GM23338 (cell line): ENCODE data around the gene ALKAL2. TPM values are rescaled to one million over a fixed set of nuclear protein-coding genes. Genes with fewer than 3 reads are reported as not detected.
A peak's percentile ranks its signal among the peaks of the same experiment; 100 is the strongest.

Source experiments
- ATAC-seq: fragments of 200-7000 bp; cut with Tn5 transposase; 3 replicates; pipeline ENCODE4 v1.9.1; 2020
- DNase-seq: peaks from one replicate; pipeline ENCODE4 v3.0.0-alpha.2; 2015; ENCODE audit warnings: low spot score
- H2AFZ ChIP-seq: fragments of 200-600 bp; sonication (generic); 2 replicates; pipeline ENCODE4 v1.8.0; 2016; ENCODE audit warnings: antibody characterized with exemption, mild to moderate bottlenecking, moderate library complexity
- H3F3A ChIP-seq: fragments of 200-600 bp; sonication (generic); replicated peaks from 2 replicates; pipeline ENCODE4 v1.8.0; 2017; ENCODE audit warnings: antibody characterized with exemption, mixed run types, low read depth
- H3K27ac ChIP-seq: fragments of 200-600 bp; sonication (generic); 2 replicates; pipeline ENCODE4 v1.6.1; 2016; ENCODE audit warnings: low read depth
- H3K27me3 ChIP-seq: fragments of 200-600 bp; sonication (generic); 2 replicates; pipeline ENCODE4 v1.8.0; 2016; ENCODE audit warnings: mild to moderate bottlenecking, mixed run types, moderate library complexity; ENCODE audit not compliant: insufficient read depth
- H3K36me3 ChIP-seq: fragments of 200-600 bp; sonication (generic); 2 replicates; pipeline ENCODE4 v1.8.0; 2016; ENCODE audit warnings: mild to moderate bottlenecking; ENCODE audit not compliant: insufficient read depth
- H3K4me1 ChIP-seq: fragments of 200-600 bp; sonication (generic); 2 replicates; pipeline ENCODE4 v1.8.0; 2016; ENCODE audit warnings: mild to moderate bottlenecking, moderate library complexity; ENCODE audit not compliant: insufficient read depth
- H3K4me2 ChIP-seq: fragments of 200-600 bp; sonication (generic); 2 replicates; pipeline ENCODE4 v1.7.1; 2017; ENCODE audit warnings: mixed run types
- H3K4me3 ChIP-seq: fragments of 200-600 bp; sonication (generic); 2 replicates; pipeline ENCODE4 v1.6.1; 2016; ENCODE audit warnings: mixed run types
- H3K79me2 ChIP-seq: fragments of 200-600 bp; sonication (generic); replicated peaks from 2 replicates; pipeline ENCODE4 v1.8.0; 2017; ENCODE audit warnings: mild to moderate bottlenecking; ENCODE audit not compliant: insufficient read depth
- H3K9me2 ChIP-seq: fragments of 200-600 bp; sonication (generic); 2 replicates; pipeline ENCODE4 v1.8.0; 2017; ENCODE audit not compliant: insufficient read depth
- H4K20me1 ChIP-seq: fragments of 200-600 bp; sonication (generic); replicated peaks from 2 replicates; pipeline ENCODE4 v1.8.0; 2017; ENCODE audit warnings: mild to moderate bottlenecking; ENCODE audit not compliant: insufficient read depth
- H3K27ac Mint-ChIP-seq: 2 replicates; pipeline ENCODE4 v1.8.0; 2020; ENCODE audit warnings: inconsistent platforms, mild to moderate bottlenecking, moderate library complexity, mixed read lengths
- H3K27me3 Mint-ChIP-seq: 3 replicates; pipeline ENCODE4 v1.8.0; 2022; ENCODE audit warnings: low read depth, mild to moderate bottlenecking, moderate library complexity, mixed read lengths, inconsistent platforms; ENCODE audit not compliant: insufficient read depth, poor library complexity
- H3K36me3 Mint-ChIP-seq: 3 replicates; pipeline ENCODE4 v1.8.0; 2021; ENCODE audit warnings: low read depth, mild to moderate bottlenecking, inconsistent platforms, moderate library complexity, mixed read lengths
- H3K4me1 Mint-ChIP-seq: 3 replicates; pipeline ENCODE4 v1.8.0; 2020; ENCODE audit warnings: mild to moderate bottlenecking, inconsistent platforms, mixed read lengths
- H3K4me3 Mint-ChIP-seq: 3 replicates; pipeline ENCODE4 v1.8.0; 2021; ENCODE audit warnings: moderate library complexity, mild to moderate bottlenecking, inconsistent platforms, mixed read lengths
- H3K9me3 Mint-ChIP-seq: 3 replicates; pipeline ENCODE4 v1.8.0; 2020; ENCODE audit warnings: moderate library complexity, mild to moderate bottlenecking, inconsistent platforms, mixed read lengths
- CREB1 ChIP-seq: fragments of 250-450 bp; sonication (Bioruptor Pico); IDR thresholded peaks from 2 replicates; pipeline ENCODE4 v1.5.0; 2020; ENCODE audit warnings: low read depth, mild to moderate bottlenecking, moderate library complexity
- EZH2 ChIP-seq: fragments of 200-600 bp; sonication (generic); IDR thresholded peaks from one replicate; pipeline ENCODE4 v1.8.0; 2017; ENCODE audit warnings: antibody characterized with exemption, mild to moderate bottlenecking, low read depth; ENCODE audit not compliant: unreplicated experiment
- JUNB ChIP-seq: IDR thresholded peaks from one replicate; pipeline ENCODE4 v1.6.1; 2016; ENCODE audit warnings: antibody characterized with exemption; ENCODE audit not compliant: unreplicated experiment
- POLR2AphosphoS5 ChIP-seq: IDR thresholded peaks from 2 replicates; pipeline ENCODE4 v1.6.1; 2016; ENCODE audit warnings: antibody characterized with exemption, low read depth
- STAT1 ChIP-seq: IDR thresholded peaks from one replicate; pipeline ENCODE4 v1.6.1; 2016; ENCODE audit warnings: antibody characterized with exemption; ENCODE audit not compliant: unreplicated experiment
- ZNF114 ChIP-seq: fragments of 250-450 bp; sonication (Bioruptor Pico); IDR thresholded peaks from 2 replicates; pipeline ENCODE4 v1.5.0; 2020; ENCODE audit warnings: mild to moderate bottlenecking, moderate library complexity
- ZNF331 ChIP-seq: fragments of 250-450 bp; sonication (Bioruptor Pico); IDR thresholded peaks from 2 replicates; pipeline ENCODE4 v1.5.0; 2020; ENCODE audit warnings: low read depth, mild to moderate bottlenecking, moderate library complexity
- polyA plus RNA-seq: library from polyadenylated mRNA; unstranded; fragments of >200 nt; fragmentation: Nextera tagmentation; extraction: Ambion mirVana; gene quantifications from 2 replicates; pipeline ENCODE4 v1.2.1, GENCODE V29; 2016
- total RNA-seq: library from RNA; depleted of rRNA; stranded (reverse); fragments of >200 nt; shearing (Covaris generic); gene quantifications from 2 replicates; pipeline ENCODE4 v1.2.3, GENCODE V29; 2014
- TF ChIP-seq, protein P1 (sequence below): IDR thresholded peaks from 2 replicates; pipeline ENCODE4 v1.6.1; 2016; ENCODE audit warnings: antibody characterized with exemption

The ALKAL2 gene
- total and polyA plus RNA-seq, 2 experiments from 2014 or later, result 6.4 to 12.1 TPM

DNA sequence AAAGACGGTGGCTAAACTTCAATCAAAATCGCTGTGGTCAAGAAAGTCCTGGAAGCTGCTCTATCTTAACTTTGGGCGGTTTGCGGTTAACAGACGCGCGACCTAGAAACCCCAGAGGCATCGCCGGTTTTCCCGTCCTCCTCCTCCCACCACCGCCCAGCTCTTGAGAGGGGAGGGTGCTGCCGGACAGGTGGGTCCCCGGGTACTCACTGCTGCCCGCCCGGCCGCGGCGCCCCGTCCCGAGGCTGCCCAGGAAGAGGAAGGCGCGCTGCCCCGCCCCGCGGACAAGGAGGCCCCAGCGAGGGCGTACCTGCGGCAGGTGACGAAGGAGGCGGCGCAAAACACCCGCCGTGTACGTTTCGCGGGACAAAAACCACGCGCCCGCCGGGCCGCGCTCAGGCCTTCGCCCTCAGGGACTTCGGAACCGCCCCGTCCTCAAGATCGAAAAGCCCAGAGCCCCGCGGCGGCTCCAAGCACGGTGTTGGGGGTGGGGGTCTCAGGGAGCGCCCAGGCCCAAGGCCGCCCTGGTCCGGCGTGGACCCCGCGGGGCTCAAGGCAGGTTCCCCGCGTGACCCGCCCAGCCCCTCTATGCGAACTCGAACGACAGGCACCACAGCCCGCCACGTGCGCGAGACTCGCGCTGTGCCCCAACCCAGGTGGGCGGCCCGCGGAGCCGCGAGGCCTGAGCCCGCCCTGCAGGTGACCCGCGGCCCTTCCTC lies 24.0 kb downstream of the ALKAL2 start, which contains the start of gene SH3YL1:
Gene SH3YL1 (minus strand): TSS at position 259 of the 719 bp plus-strand sequence. CDS start 48 bp downstream, at position 211.
- Mint-ChIP-seq H3K27me3 (peaks cover 24% of the 10 kb centered on the region), H3K4me3 (peak within 1 kb of the TSS; percentile 91), H3K9me3 (peaks cover 4% of the 10 kb centered on the region), H3K36me3 (peaks cover 14% of the 10 kb centered on the region), H3K27ac (peak within 1 kb of the TSS; percentile 98), H3K4me1 (peaks cover 29% of the 10 kb centered on the region)
- no peaks in the 10 kb centered on the region for H3K36me3 ChIP-seq
- DNase-seq, result peak; percentile 65
- H3K27ac ChIP-seq, result peak within 1 kb of the TSS; percentile 86; the same call in 1 of the 2 replicates
- H3K4me1 ChIP-seq, result peaks cover 32% of the 10 kb centered on the region
- peak within 1 kb of the TSS; percentile 89; the same call in 1 of the 2 replicates for H2AFZ ChIP-seq
- H4K20me1 ChIP-seq, result peaks cover 40% of the 10 kb centered on the region
- H3F3A ChIP-seq, result no peaks in the 10 kb centered on the region
- H3K27me3 ChIP-seq, result peaks cover 12% of the 10 kb centered on the region
- no peaks in the 10 kb centered on the region for H3K9me2 ChIP-seq
- H3K4me3 ChIP-seq, result peak within 1 kb of the TSS; percentile 86
- peaks cover 89% of the 10 kb centered on the region for H3K79me2 ChIP-seq
- H3K4me2 ChIP-seq, result peak within 1 kb of the TSS; percentile 95
- TF ChIP-seq, protein P1, sequence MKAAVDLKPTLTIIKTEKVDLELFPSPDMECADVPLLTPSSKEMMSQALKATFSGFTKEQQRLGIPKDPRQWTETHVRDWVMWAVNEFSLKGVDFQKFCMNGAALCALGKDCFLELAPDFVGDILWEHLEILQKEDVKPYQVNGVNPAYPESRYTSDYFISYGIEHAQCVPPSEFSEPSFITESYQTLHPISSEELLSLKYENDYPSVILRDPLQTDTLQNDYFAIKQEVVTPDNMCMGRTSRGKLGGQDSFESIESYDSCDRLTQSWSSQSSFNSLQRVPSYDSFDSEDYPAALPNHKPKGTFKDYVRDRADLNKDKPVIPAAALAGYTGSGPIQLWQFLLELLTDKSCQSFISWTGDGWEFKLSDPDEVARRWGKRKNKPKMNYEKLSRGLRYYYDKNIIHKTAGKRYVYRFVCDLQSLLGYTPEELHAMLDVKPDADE, result no peak
- TF ChIP-seq EZH2, result no peak
- no peak for TF ChIP-seq JUNB
- TF ChIP-seq ZNF114 (CRISPR knock-in tag), result no peak
- TF ChIP-seq STAT1, result no peak
- no peak for TF ChIP-seq ZNF331 (CRISPR knock-in tag)
- TF ChIP-seq POLR2AphosphoS5, result peak; percentile 42; the same call in 1 of the 2 replicates
- ATAC-seq, result peak; percentile 64

DNA sequence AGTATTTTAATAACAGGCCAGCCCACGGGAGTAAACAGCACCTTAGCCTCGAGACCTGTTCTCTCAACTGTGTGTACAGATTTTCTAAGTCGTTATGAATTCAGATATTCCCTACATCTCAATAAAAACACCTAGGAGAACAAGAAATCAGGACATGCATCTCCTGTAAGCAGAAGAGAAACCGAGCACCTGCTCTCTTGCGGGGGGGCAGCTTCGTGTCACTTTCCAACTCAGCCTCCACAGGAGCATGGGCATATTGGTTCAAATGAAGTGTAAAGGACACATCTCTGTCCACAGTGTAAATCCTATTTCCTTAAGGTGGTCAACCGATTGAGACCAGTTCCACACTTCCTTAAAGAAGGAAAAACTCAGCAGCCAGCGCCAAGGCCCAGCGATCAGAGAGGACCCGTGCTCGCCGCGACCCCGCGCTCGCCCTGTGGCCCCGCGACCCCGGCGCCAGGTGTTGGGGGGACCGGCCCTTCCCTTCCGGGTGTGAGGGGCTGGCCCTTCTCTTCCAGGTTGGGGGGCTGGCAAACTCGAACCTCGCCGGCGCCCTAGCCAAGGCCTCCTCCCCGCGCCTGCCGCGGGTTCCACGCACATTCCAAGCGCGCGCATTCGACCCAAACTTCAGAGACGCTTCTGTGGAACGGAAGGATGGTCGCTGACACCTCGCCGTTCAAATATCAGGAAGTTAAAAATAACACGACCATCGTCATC lies 24.7 kb downstream of the ALKAL2 start:
- Mint-ChIP-seq H3K27ac (no peak overlapping the region), H3K36me3 (peaks cover 22% of the 10 kb centered on the region), H3K4me1 (peaks cover 29% of the 10 kb centered on the region), H3K27me3 (peaks cover 24% of the 10 kb centered on the region), H3K9me3 (peaks cover 12% of the 10 kb centered on the region), H3K4me3 (peak overlapping the region; percentile 84)
- Histone ChIP-seq H3K9me2 (no peaks in the 10 kb centered on the region), H3K4me2 (peak overlapping the region; percentile 95), H3F3A (no peaks in the 10 kb centered on the region), H3K27me3 (peaks cover 12% of the 10 kb centered on the region), H3K4me1 (peaks cover 32% of the 10 kb centered on the region), H3K4me3 (peak overlapping the region; percentile 80), H4K20me1 (peaks cover 32% of the 10 kb centered on the region), H3K27ac (no peak overlapping the region), H3K36me3 (peaks cover 6% of the 10 kb centered on the region), H3K79me2 (peaks cover 83% of the 10 kb centered on the region), H2AFZ (peak overlapping the region; percentile 75; the same call in 1 of the 2 replicates)
- ATAC-seq (no peak), DNase-seq (no peak)
- no peak for TF ChIP-seq ZNF114 (CRISPR knock-in tag)
- TF ChIP-seq CREB1 (CRISPR knock-in tag), result no peak
- TF ChIP-seq EZH2, result no peak
